ENCODE measurements around the gene SNCG.
A peak's percentile ranks its signal among the peaks of the same experiment; 100 is the strongest.
"Not testable (repeated sequence)": the region's sequence is repeated elsewhere in the genome, so short reads cannot be mapped to it uniquely, and the experiment has no call there.

SNCG gene

GRCh38 chr10:86958116-86958900 lies at the start of gene SNCG:
Gene SNCG, plus strand, starts transcription at chr10:86958599. Its CDS starts 99 bp downstream, at chr10:86958698.
- peaks cover 33% of the 10 kb centered on the region for H3K4me1 ChIP-seq (ENCODE audit: control insufficient read depth, insufficient read depth, low read length, unreplicated experiment)
- no peak within 1 kb of the TSS for H2AFZ ChIP-seq (ENCODE audit: low read length, unreplicated experiment)
- H3K27ac ChIP-seq (ENCODE audit: low read depth, low read length) = peak within 1 kb of the TSS; percentile 48

GRCh38 chr10:86914734-86915133 lies 43.7 kb upstream of the SNCG start:
- Histone ChIP-seq H3K4me3 (ENCODE audit: low read depth, low read length) (no peak overlapping the region), H3K27ac (ENCODE audit: low read depth, low read length) (no peak overlapping the region), H3K36me3 (ENCODE audit: insufficient read depth, low read length) (peaks cover 9% of the 10 kb centered on the region), H2AFZ (ENCODE audit: low read length, unreplicated experiment) (no peak overlapping the region), H3K79me2 (ENCODE audit: control insufficient read depth, insufficient read depth, low read length, unreplicated experiment) (no peaks in the 10 kb centered on the region), H3K4me1 (ENCODE audit: control insufficient read depth, insufficient read depth, low read length, unreplicated experiment) (peaks cover 4% of the 10 kb centered on the region), H3K27me3 (ENCODE audit: insufficient read depth, low read length) (no peaks in the 10 kb centered on the region)

More at GRCh38 chr10:86958116-86958900, at the start of gene SNCG:
- Histone ChIP-seq H3K27me3 (ENCODE audit: insufficient read depth, low read length) (no peaks in the 10 kb centered on the region), H3K79me2 (ENCODE audit: control insufficient read depth, insufficient read depth, low read length, unreplicated experiment) (no peaks in the 10 kb centered on the region), H3K4me3 (ENCODE audit: low read depth, low read length) (peak within 1 kb of the TSS; percentile 23; the same call in 1 of the 2 replicates), H3K36me3 (ENCODE audit: insufficient read depth, low read length) (no peaks in the 10 kb centered on the region)

GRCh38 chr10:86918022-86918471 lies 40.4 kb upstream of the SNCG start:
- Histone ChIP-seq H3K27ac (ENCODE audit: low read depth, low read length) (no peak overlapping the region), H3K4me3 (ENCODE audit: low read depth, low read length) (no peak overlapping the region), H2AFZ (ENCODE audit: low read length, unreplicated experiment) (no peak overlapping the region), H3K4me1 (ENCODE audit: control insufficient read depth, insufficient read depth, low read length, unreplicated experiment) (peaks cover 4% of the 10 kb centered on the region), H3K36me3 (ENCODE audit: insufficient read depth, low read length) (peaks cover 22% of the 10 kb centered on the region), H3K79me2 (ENCODE audit: control insufficient read depth, insufficient read depth, low read length, unreplicated experiment) (no peaks in the 10 kb centered on the region), H3K27me3 (ENCODE audit: insufficient read depth, low read length) (no peaks in the 10 kb centered on the region)

GRCh38 chr10:86922553-86922961 lies 35.8 kb upstream of the SNCG start:
- Histone ChIP-seq H3K4me3 (ENCODE audit: low read depth, low read length) (no peak overlapping the region), H3K27me3 (ENCODE audit: insufficient read depth, low read length) (no peaks in the 10 kb centered on the region), H3K4me1 (ENCODE audit: control insufficient read depth, insufficient read depth, low read length, unreplicated experiment) (peaks cover 4% of the 10 kb centered on the region), H3K27ac (ENCODE audit: low read depth, low read length) (no peak overlapping the region), H2AFZ (ENCODE audit: low read length, unreplicated experiment) (no peak overlapping the region), H3K79me2 (ENCODE audit: control insufficient read depth, insufficient read depth, low read length, unreplicated experiment) (no peaks in the 10 kb centered on the region), H3K36me3 (ENCODE audit: insufficient read depth, low read length) (peaks cover 17% of the 10 kb centered on the region)

GRCh38 chr10:86929468-86930380 lies 28.7 kb upstream of the SNCG start:
- no peaks in the 10 kb centered on the region for H3K27me3 ChIP-seq (ENCODE audit: insufficient read depth, low read length)
- peaks cover 16% of the 10 kb centered on the region for H3K4me1 ChIP-seq (ENCODE audit: control insufficient read depth, insufficient read depth, low read length, unreplicated experiment)
- H2AFZ ChIP-seq (ENCODE audit: low read length, unreplicated experiment) = no peak overlapping the region
- no peak overlapping the region for H3K4me3 ChIP-seq (ENCODE audit: low read depth, low read length)
- H3K27ac ChIP-seq (ENCODE audit: low read depth, low read length) = no peak overlapping the region
- H3K79me2 ChIP-seq (ENCODE audit: control insufficient read depth, insufficient read depth, low read length, unreplicated experiment) = no peaks in the 10 kb centered on the region
- peaks cover 7% of the 10 kb centered on the region for H3K36me3 ChIP-seq (ENCODE audit: insufficient read depth, low read length)

- H3K27me3 ChIP-seq (ENCODE audit: insufficient read depth, low read length) = no peaks in the 10 kb centered on the region
- H3K4me3 ChIP-seq (ENCODE audit: low read depth, low read length) = no peak overlapping the region
- H3K36me3 ChIP-seq (ENCODE audit: insufficient read depth, low read length) = peaks cover 7% of the 10 kb centered on the region
- H3K4me1 ChIP-seq (ENCODE audit: control insufficient read depth, insufficient read depth, low read length, unreplicated experiment) = peaks cover 22% of the 10 kb centered on the region
- no peaks in the 10 kb centered on the region for H3K79me2 ChIP-seq (ENCODE audit: control insufficient read depth, insufficient read depth, low read length, unreplicated experiment)
- H2AFZ ChIP-seq (ENCODE audit: low read length, unreplicated experiment) = no peak overlapping the region
- H3K27ac ChIP-seq (ENCODE audit: low read depth, low read length) = peak overlapping the region; percentile 44
These were observed 26.5 kb upstream of the SNCG start for GRCh38 chr10:86931872-86932271.

- no peak overlapping the region for H3K27ac ChIP-seq (ENCODE audit: low read depth, low read length)
- H3K4me3 ChIP-seq (ENCODE audit: low read depth, low read length) = no peak overlapping the region
- no peaks in the 10 kb centered on the region for H3K79me2 ChIP-seq (ENCODE audit: control insufficient read depth, insufficient read depth, low read length, unreplicated experiment)
- H3K4me1 ChIP-seq (ENCODE audit: control insufficient read depth, insufficient read depth, low read length, unreplicated experiment) = peaks cover 27% of the 10 kb centered on the region
- peaks cover 7% of the 10 kb centered on the region for H3K36me3 ChIP-seq (ENCODE audit: insufficient read depth, low read length)
- no peaks in the 10 kb centered on the region for H3K27me3 ChIP-seq (ENCODE audit: insufficient read depth, low read length)
- H2AFZ ChIP-seq (ENCODE audit: low read length, unreplicated experiment) = no peak overlapping the region
These were observed 25.7 kb upstream of the SNCG start for GRCh38 chr10:86932674-86933073.

- H3K36me3 ChIP-seq (ENCODE audit: insufficient read depth, low read length); H2AFZ ChIP-seq (ENCODE audit: low read length, unreplicated experiment); H3K27me3 ChIP-seq (ENCODE audit: insufficient read depth, low read length); H3K4me3 ChIP-seq (ENCODE audit: low read depth, low read length); H3K79me2 ChIP-seq (ENCODE audit: control insufficient read depth, insufficient read depth, low read length, unreplicated experiment); H3K27ac ChIP-seq (ENCODE audit: low read depth, low read length): not testable (repeated sequence)
- H3K4me1 ChIP-seq (ENCODE audit: control insufficient read depth, insufficient read depth, low read length, unreplicated experiment) = peaks cover 27% of the 10 kb centered on the region
These were observed 24.2 kb upstream of the SNCG start for GRCh38 chr10:86934162-86934711.

- 0 out of 2 replicates have a peak overlapping the region, but pooled peaks have one; percentile 24 for H3K4me3 ChIP-seq (ENCODE audit: low read depth, low read length)
- no peak overlapping the region for H3K27ac ChIP-seq (ENCODE audit: low read depth, low read length)
- H2AFZ ChIP-seq (ENCODE audit: low read length, unreplicated experiment) = no peak overlapping the region
- H3K36me3 ChIP-seq (ENCODE audit: insufficient read depth, low read length) = no peaks in the 10 kb centered on the region
- no peaks in the 10 kb centered on the region for H3K27me3 ChIP-seq (ENCODE audit: insufficient read depth, low read length)
- H3K79me2 ChIP-seq (ENCODE audit: control insufficient read depth, insufficient read depth, low read length, unreplicated experiment) = no peaks in the 10 kb centered on the region
- peaks cover 20% of the 10 kb centered on the region for H3K4me1 ChIP-seq (ENCODE audit: control insufficient read depth, insufficient read depth, low read length, unreplicated experiment)
These were observed 21.5 kb upstream of the SNCG start for GRCh38 chr10:86936661-86937501.
